Epithelial cell of proximal tubule (primary cell): ENCODE measurements around the gene B3GAT1. TPM values are rescaled to one million over a fixed set of nuclear protein-coding genes. Genes with fewer than 3 reads are reported as not detected.

Experiments
- DNase-seq: peaks from one replicate; pipeline ENCODE4 v3.0.0-alpha.2; 2011; ENCODE audit warnings: low read depth
- H3K4me3 ChIP-seq: 2 replicates; pipeline ENCODE4 v1.5.1; 2011; ENCODE audit warnings: low read depth, mild to moderate bottlenecking, low read length
- CTCF ChIP-seq: conservative IDR thresholded peaks from 2 replicates; pipeline ENCODE4 v1.5.1; 2012; ENCODE audit warnings: low read depth, mild to moderate bottlenecking, low read length
- total RNA-seq: library from RNA; depleted of rRNA; stranded (reverse); fragments of >200 nt; gene quantifications from 2 replicates; pipeline ENCODE4 v1.2.3, GENCODE V29; 2015

Gene B3GAT1
- total RNA-seq, 1 donor from 2014 or later: not detected

GRCh38 chr11:134392953-134393615 lies 19.0 kb downstream of the B3GAT1 start:
- no peak for TF ChIP-seq CTCF
- no peak for DNase-seq
- H3K4me3 ChIP-seq: no peak overlapping the region

- H3K4me3 ChIP-seq: no peak overlapping the region
- no peak for DNase-seq
- no peak for TF ChIP-seq CTCF
Measured at GRCh38 chr11:134391656-134392055, 20.4 kb downstream of the B3GAT1 start.

- H3K4me3 ChIP-seq: no peak overlapping the region
- TF ChIP-seq CTCF: peak; percentile 7
- no peak for DNase-seq
Measured at GRCh38 chr11:134390706-134391569, 21.1 kb downstream of the B3GAT1 start.

GRCh38 chr11:134389464-134390180 lies 22.4 kb downstream of the B3GAT1 start:
- no peak for DNase-seq
- no peak for TF ChIP-seq CTCF
- H3K4me3 ChIP-seq: no peak overlapping the region

GRCh38 chr11:134388590-134388989 lies 23.5 kb downstream of the B3GAT1 start:
- no peak for DNase-seq
- TF ChIP-seq CTCF: no peak
- no peak overlapping the region for H3K4me3 ChIP-seq

- no peak for DNase-seq
- no peak overlapping the region for H3K4me3 ChIP-seq
- TF ChIP-seq CTCF: no peak
Measured at GRCh38 chr11:134387501-134387900, 24.5 kb downstream of the B3GAT1 start.
